PC-3 (cell line): ENCODE results near the gene METTL6.

Experiments used
- CTCF ChIP-seq: fragments of 300-600 bp; sonication (generic); conservative IDR thresholded peaks from 2 replicates; pipeline ENCODE4 v1.5.1; 2017; ENCODE audit warnings: antibody characterized with exemption, low read depth, mild to moderate bottlenecking, low read length
- EZH2 ChIP-seq: fragments of 300-600 bp; sonication (generic); IDR thresholded peaks from one replicate; pipeline ENCODE4 v1.6.1; 2017; ENCODE audit warnings: antibody characterized with exemption, mild to moderate bottlenecking, low read length; ENCODE audit not compliant: unreplicated experiment
- EZH2phosphoT487 ChIP-seq: fragments of 300-600 bp; sonication (generic); IDR thresholded peaks from 2 replicates; pipeline ENCODE4 v1.6.1; 2018; ENCODE audit warnings: mild to moderate bottlenecking, antibody characterized with exemption, low read length, borderline replicate concordance

- TF ChIP-seq CTCF (no peak), EZH2 (no peak), EZH2phosphoT487 (no peak)
These were observed 38.7 kb upstream of the METTL6 start for GRCh38 chr3:15465876-15466585.
